HG03066 (cell line): ENCODE results near the gene SNX19.
"Not testable (repeated sequence)": the region's sequence is repeated elsewhere in the genome, so short reads cannot be mapped to it uniquely, and the experiment has no call there.

ENCODE experiments used
- ATAC-seq: cut with Tn5 transposase; IDR thresholded peaks from one replicate; pipeline ENCODE4 v1.9.1; 2021; ENCODE audit warnings: low read depth; ENCODE audit not compliant: unreplicated experiment

Gene SNX19, protein sequence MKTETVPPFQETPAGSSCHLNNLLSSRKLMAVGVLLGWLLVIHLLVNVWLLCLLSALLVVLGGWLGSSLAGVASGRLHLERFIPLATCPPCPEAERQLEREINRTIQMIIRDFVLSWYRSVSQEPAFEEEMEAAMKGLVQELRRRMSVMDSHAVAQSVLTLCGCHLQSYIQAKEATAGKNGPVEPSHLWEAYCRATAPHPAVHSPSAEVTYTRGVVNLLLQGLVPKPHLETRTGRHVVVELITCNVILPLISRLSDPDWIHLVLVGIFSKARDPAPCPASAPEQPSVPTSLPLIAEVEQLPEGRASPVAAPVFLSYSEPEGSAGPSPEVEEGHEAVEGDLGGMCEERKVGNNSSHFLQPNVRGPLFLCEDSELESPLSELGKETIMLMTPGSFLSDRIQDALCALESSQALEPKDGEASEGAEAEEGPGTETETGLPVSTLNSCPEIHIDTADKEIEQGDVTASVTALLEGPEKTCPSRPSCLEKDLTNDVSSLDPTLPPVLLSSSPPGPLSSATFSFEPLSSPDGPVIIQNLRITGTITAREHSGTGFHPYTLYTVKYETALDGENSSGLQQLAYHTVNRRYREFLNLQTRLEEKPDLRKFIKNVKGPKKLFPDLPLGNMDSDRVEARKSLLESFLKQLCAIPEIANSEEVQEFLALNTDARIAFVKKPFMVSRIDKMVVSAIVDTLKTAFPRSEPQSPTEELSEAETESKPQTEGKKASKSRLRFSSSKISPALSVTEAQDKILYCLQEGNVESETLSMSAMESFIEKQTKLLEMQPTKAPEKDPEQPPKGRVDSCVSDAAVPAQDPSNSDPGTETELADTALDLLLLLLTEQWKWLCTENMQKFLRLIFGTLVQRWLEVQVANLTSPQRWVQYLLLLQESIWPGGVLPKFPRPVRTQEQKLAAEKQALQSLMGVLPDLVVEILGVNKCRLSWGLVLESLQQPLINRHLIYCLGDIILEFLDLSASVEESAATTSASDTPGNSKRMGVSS

DNA sequence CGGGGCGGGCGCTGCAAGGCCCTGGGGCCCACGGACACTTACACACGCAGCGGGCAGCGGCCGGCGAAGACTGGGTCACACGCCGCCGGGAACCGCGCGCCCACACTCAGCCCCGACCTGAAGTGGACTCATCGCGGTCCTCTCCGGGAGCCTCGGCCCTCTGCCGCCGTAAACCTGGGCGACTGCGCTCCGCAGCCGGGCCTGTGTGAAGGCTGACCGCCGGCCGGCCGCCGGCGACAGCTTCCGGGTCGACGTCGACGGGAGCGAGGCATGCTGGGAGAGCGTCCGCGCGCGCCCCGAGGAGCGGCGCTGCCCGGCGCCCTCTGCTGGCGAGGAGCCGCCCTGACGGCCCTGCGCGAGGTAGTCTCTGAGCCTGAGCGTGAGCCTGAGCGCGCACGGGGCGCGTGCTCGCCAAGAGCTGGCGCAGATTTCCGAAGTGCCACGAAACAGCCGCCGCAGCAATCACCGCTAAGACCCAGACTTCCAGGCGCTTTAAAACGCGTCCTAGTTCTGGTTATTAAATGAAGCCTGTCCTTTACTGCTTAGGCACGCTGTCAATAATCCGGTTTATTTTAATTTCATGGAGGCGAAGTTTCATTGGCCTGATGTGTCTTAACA lies at the start of gene SNX19:
Gene SNX19, minus strand, starts transcription at position 242 of the 618 bp plus-strand sequence. CDS start 540 bp downstream, outside the sequence.
- ATAC-seq, result peak; percentile 99

DNA sequence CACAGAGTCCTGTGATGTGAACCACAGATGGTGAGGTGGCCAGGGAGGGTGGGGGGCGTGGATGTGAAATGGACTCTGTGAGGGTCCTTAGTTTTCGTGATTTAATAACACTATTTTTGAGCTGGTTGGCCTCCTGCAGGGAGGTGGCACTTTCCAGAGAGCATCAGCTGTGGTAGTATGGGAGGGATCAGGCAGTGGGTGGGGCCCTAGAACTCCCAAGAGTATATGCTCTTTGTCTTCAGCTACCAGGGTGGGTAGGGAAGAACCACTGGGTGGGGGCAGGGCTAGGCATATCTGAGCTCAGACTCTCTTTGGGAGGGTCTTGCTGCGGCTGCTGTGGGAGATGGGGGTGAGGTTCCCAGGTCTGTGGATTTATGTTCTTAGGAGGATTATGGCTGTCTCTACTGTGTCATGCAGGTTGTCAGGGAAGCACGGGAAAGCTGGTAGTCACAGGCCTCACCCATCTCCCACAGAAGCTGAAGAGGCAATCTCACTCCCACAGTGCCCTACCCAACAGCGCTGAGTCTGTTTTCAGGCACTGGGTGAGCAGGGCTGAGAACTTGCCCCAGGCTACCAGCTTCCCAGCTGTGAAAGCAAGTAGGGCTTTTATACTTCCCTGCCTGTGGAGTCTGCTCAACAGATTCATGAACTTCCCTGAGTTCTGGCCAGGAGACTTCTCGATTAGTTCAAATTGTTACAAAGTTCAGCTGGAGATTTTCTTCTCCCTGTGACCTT lies 47.9 kb upstream of the SNX19 start:
- ATAC-seq, result no peak

DNA sequence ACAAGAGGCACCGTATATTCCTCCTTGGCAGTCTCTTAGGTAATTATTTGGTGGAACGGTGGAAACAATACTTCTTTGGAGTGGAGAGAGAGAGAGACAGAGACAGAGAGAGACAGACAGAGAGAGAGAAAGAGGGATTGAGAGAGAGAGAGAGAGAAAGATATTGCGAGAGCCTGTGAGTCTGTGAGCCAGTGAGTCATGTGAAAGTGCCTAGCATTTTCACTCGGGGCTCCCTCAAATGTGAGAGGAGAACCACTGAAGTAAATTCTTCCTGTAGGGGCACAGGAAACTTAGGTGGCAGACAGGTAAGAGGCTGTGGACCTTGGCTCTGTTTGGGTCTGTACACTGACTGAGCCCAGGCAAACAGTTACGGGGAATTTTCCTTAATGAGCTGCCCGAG lies 31.6 kb upstream of the SNX19 start:
- ATAC-seq, result no peak

DNA sequence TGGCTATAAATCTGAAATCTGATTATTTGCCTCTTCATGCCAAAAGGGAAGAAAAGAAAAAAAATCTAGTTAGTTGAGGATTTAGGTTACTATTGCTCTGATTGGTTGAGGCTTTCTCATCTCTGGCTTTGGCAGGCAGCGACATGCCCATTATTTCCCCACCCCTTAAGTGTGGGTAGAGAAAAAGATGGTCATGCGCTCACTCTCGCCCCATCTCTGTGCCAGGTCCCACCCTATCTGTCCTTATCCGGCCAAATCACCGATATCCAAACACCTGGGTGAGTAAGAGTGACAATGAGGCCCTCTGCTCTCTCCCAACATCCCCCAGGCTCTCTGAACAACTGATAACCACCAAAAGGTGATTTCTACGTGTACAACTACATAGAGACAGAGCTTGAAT lies 31.2 kb upstream of the SNX19 start:
- no peak for ATAC-seq

DNA sequence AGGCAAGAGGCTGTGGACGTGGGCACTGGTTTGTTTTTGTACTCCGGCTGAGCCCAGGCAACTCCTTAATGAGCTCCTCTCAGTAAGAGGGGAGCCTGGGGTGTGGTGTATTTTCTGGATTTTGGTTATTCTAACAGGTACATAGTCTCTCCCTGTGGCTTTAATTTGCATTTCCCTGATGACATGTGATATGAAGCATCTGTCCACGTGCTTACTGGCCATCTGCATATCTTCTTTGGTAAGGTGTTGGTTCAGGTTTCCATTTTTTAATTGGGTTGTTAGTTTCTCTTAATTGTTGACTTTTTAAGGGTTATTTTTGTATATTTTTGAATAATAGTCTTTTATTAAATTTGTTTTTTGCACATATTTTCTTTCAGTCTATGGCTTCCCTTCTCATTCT lies 30.8 kb upstream of the SNX19 start:
- no peak for ATAC-seq

DNA sequence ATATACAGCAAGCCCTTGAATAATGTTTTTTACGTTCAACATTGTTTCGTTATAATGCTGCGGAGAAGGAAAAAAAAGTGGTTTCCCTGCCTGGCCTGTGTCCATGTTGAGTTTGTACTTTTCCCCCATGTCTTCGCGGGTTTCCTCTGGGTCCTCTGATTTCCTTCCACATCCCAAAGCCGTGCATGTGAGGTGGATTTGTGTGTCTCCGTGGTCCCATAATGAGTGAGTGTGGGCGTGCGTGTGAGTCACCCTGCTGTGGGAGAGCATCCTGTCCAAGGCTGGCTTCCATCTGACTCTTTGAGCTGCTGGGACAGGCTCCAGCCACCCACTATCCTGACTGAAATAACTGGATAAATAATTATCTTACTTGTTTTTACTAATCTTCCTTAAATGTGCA lies 29.6 kb upstream of the SNX19 start:
- ATAC-seq, result no peak

DNA sequence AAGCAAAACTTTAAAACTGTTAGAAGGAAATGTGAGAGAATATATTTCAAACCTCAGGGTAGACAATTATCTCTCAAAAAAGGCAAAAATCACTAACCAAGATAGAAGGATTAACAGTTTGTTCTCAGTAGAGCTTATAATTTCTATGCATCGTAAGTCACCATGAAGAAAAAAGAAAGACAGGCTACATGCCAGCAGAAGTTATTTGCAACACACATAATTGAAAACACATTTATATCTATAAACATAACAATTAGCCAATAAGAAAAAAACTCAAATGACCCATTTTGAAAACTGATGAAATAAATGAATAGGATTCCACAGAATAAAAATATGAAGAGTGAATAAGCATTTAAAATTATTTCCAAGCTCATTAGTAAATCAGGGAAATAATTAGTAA lies 24.4 kb upstream of the SNX19 start:
- ATAC-seq, result no peak

DNA sequence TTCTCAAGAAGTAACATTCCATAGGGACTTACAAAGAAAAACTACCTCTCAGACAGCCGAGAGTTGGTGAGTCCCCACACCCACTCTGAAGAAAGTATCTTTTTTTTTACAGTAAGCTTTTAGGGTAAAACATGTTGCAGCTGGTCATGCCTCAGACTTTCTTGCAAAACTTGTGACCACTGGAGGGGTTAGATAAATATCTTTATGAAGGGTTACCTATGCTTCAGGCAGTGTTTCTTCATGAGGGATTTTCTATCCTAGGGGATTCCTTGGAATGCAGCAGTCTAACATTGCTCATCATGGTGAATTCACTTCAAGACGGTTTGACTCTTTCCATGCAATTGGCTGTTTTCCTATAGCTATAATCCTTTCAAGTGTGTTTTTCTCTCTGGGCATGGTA lies 20.8 kb upstream of the SNX19 start:
- no peak for ATAC-seq

DNA sequence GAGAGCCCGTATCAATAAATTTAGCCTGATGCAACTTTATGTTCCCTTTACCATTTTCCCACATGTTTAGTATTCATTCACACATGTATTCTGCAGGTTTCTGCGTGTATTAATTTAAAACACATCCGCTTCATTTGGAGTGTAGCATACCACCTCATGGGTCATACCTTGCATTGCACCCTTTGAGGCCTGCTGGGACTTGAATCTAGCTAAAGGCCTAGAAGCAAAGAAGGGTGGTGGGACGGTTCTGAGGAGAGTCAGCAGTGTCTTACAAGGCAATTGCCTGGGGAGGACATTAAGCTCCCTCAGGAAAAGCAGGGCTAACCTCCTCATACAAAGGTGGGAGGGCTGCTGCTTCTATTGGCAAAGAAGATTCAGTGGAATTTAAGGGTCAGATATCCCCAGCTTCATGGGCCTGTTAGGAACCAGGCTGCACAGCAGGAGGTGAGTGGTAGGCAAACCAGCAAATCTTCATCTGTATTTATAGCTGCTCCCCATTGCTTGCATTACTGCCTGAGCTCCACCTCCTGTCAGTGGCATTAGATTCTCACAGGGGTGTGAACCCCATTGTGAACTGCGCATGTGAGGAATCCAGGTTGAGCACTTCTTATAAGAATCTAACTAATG lies 15.9 kb upstream of the SNX19 start:
- no peak for ATAC-seq

DNA sequence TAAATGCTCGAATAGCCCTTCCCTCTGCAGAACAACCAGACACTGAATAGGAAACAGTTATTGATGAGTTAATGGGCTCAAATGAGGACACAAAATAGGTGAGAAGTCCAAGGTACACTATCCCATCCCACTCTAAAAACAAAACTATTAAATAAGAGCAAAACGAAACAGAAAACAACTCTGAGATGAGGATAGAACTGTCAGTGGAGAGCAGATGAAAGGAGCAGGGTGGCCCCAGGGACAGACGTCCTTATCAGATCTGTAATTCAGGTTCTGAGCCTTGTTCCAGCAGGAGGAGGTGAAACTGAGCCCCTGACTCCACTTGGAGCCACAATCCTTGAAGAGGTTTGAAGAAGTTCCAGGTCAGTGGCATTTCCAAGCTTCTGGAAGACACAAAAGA lies 8.5 kb upstream of the SNX19 start:
- ATAC-seq, result no peak

DNA sequence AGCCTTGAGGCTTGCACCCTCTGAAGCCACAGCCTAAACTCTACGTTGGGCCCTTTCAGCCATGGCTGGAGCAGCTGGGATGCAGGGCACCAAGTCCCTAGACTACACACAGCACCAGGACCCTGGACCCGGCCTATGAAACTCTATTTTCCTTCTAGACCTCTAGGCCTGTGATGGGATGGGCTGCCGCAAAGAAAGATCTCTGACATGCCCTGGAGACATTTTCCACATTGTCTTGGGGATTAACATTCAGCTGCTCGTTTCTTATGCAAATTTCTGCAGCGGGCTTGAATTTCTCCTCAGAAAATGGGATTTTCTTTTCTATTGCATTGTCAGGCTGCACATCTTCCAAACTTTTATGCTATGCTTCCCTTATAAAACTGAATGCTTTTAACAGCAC lies 4.3 kb upstream of the SNX19 start:
- ATAC-seq, result not testable (repeated sequence)

DNA sequence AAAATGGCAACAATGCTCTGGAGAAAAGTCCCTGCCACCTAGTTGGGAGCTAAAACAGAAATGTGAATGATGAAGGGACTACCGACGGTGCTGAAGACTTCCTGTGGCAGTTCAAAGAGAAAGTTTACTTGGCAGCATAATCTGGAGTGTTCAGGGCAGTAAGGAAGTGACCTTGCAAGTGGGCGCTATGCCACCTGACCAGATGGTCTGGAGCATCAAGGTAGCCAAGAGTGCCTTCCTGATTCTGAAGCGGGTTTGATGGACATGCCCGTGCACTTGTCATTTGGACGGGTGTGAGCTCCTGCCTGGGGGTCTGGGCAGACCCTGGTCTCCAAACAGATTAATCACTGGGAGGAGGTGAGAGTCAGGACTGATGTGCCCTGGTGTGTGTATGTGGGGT lies 1.8 kb upstream of the SNX19 start:
- ATAC-seq, result no peak

DNA sequence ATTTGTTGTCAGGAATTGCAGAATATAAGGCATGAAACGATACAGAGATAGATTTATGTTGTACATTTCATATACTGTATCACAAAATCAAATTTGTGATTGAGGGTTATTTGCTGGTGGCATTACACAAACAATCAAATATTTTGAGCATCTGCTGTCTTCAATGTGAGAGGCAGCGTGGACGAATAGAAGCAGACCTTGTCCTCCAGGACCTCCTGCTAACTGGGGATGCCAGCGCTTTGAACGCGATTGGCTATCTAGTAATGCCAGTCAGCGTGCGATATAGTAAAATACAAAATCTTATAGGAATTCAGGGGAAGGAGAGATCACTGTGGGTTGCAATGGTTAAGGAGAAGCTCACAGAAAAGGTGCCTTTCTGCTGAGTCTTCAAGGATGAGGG lies 631 bp upstream of the SNX19 start:
- ATAC-seq, result no peak

DNA sequence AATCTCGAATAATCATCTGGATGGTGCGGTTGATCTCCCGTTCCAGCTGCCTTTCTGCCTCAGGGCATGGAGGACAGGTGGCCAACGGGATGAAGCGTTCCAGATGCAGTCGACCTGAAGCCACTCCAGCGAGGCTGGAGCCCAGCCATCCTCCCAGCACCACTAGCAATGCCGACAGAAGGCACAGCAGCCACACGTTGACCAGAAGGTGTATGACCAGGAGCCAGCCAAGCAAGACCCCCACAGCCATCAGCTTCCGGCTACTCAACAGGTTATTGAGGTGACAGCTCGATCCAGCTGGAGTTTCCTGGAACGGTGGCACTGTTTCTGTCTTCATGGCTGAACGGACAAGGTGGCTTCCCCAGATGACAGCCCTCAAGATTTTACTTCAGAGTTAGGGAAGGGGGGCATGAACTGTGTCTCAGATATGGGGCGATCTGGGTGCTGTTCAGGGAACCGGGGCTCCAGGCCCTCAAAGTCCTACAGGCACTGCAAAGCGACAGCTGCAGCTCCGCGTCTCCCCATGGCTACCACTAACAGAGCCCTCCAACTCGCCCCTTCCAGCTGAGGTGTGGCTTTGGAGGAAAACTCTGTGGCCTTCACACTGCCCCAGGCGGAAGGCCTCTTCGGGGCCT lies 559 bp downstream of the SNX19 start:
- ATAC-seq, result no peak

DNA sequence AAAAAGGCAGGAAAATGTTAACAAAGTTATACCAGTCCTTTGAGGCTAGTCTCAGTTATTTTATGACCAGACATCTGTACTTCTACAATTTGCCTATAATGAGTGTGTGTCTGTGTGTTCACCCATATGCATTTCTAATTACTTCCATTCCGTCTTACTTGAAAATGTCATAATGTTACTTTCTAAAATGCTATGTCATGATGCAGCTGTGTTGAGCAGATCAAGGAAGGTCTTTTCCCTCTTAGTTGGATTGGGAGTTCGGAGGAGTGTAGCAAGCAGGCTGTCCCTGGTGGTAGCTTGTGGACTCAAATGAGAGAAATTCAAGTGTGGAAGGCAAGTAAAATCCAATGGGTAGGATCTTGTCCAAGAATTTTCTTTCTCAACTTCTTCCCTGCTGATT lies 3.0 kb downstream of the SNX19 start:
- ATAC-seq, result no peak

DNA sequence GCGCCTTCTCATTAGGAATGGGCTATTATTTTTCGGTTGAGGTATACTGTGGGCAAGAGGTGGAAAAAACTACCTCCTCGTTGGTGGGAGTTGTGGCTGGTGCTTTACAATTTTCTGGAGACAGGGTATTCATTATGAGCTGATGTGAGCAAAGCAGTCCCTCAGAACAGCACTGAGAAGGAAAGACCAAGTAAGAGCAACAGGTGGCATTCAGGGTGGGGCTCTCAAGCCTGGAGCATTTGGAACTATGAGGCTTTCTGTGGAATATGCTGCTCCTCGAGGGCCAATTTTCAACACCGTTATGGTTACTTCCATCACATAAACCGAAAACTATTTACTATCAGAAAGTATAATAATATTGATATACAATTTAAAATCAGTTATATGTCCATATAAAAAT lies 3.7 kb downstream of the SNX19 start:
- no peak for ATAC-seq

DNA sequence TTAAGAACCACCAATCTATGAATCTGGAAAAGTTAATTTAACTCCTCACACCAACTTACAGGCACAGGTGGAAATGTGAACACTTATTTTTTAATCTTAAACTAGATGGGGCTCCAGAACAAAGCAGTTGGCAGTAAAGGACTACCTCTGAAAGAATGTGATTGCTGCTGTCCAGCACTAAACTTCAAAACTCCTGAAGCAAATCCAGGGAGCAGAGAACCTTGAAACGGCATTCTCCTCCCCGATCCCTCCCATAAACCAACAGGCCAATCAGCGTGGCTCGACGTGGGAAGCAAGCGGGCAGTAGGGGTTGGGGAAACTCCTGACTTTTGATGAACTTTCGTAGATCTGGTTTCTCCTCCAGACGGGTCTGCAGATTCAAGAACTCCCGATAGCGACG lies 5.0 kb downstream of the SNX19 start:
- no peak for ATAC-seq

DNA sequence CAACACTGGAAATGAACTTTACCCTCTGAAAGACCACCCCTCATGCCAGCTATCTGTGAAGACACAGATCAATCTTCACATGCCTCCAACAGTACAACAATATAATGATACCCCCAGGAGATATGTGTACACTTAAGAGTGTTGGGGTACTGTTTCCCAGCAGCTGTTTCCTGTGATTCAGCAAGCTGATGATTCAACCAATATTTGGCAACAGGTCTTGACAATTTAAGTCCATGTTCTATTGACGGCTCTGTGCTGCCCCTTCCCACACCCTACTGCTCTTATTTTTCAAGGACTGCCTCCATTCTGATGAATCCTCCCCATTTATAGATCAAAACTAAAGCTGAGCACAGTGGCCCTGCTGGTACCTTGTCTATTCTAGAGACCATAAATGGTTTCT lies 6.6 kb downstream of the SNX19 start:
- ATAC-seq, result no peak

DNA sequence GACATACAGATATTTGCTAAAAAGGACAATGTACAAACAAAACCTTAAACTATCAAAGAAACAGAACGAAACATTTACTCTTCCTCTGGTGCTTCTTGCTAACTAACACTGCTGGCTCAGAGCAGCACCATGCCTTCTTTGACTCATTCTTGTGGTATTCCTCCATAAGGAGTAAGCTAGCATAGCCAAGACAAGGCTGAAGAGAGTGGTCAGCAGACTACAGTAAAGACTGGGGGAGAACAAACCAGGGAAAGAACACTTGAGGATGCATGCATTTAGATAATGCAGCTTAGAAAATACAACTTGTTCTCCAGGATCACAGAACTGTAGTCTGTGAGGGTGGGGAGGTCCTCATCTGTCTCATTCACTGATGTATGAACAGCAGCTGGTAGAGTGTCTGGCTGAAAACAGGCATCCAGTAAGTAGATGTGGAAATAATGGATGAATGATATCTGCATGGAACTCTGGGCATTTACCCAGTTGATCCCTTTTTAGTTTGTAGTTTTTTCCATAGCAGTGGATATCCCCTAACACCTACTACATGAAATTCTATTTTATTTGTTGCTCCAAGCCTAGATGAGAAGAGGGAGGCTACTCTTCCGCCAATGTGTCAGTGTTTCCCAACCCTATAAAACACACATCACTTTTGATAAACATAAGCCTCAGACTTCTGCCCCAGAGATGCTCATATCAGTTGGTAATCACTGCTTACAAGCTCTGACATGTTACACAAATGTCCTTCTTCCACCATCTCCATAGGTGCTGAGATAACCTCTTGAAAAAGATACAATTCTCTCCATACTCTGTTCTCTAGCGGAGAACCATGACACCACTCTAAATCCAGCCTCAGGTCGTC lies 7.3 kb downstream of the SNX19 start:
- no peak for ATAC-seq
